HG03521 (cell line): ENCODE results near the gene KCND3.

Experiments used
- ATAC-seq: cut with Tn5 transposase; IDR thresholded peaks from one replicate; pipeline ENCODE4 v1.9.1; 2021; ENCODE audit warnings: mild to moderate bottlenecking, moderate library complexity; ENCODE audit not compliant: unreplicated experiment

Gene KCND3

GRCh38 chr1:111733992-111734341, 255.5 kb downstream of the KCND3 start:
- ATAC-seq = no peak

- no peak for ATAC-seq
These were observed 256.1 kb downstream of the KCND3 start for GRCh38 chr1:111733183-111733991.

- ATAC-seq = no peak
These were observed 256.8 kb downstream of the KCND3 start for GRCh38 chr1:111732718-111733117.

- ATAC-seq = no peak
These were observed 257.5 kb downstream of the KCND3 start for GRCh38 chr1:111731956-111732355.

- ATAC-seq = no peak
These were observed 258.8 kb downstream of the KCND3 start for GRCh38 chr1:111730706-111731105.

- no peak for ATAC-seq
These were observed 259.4 kb downstream of the KCND3 start for GRCh38 chr1:111729946-111730681.

GRCh38 chr1:111729271-111729921, 260.1 kb downstream of the KCND3 start:
- no peak for ATAC-seq

GRCh38 chr1:111727056-111727455, 262.4 kb downstream of the KCND3 start:
- no peak for ATAC-seq

- ATAC-seq = no peak
These were observed 264.3 kb downstream of the KCND3 start for GRCh38 chr1:111725192-111725591.

- ATAC-seq = no peak
These were observed 265.6 kb downstream of the KCND3 start for GRCh38 chr1:111723871-111724270.

GRCh38 chr1:111723091-111723806, 266.2 kb downstream of the KCND3 start:
- ATAC-seq = no peak

- ATAC-seq = no peak
These were observed 268.3 kb downstream of the KCND3 start for GRCh38 chr1:111720977-111721786.
